Natural killer cell (primary cell): Measurements from ENCODE around the gene MRM2. TPM values are rescaled to one million over a fixed set of nuclear protein-coding genes. Genes with fewer than 3 reads are reported as not detected.

ENCODE experiments used
- ATAC-seq, 3 donors: fragments of 150-1000 bp in 2 of 3; fragments of 200-7000 bp in 1 of 3; cut with Tn5 transposase; 1 replicate in 1 of 3; 2 replicates in 2 of 3; pipeline ENCODE4 v1.10.0; 2021; ENCODE audit warnings: mild to moderate bottlenecking in 2 of 3, moderate library complexity in 2 of 3
- DNase-seq, 2 donors: peaks; one replicate each; pipeline versions ENCODE4 v3.0.0 to v3.0.0-alpha.2; 2013 to 2021; ENCODE audit warnings: mixed read lengths in 1 of 2
- H3K27ac ChIP-seq: one replicate; pipeline ENCODE4 v1.5.1; 2013; ENCODE audit warnings: mild to moderate bottlenecking, low read length
- H3K27me3 ChIP-seq: one replicate; pipeline ENCODE4 v1.6.1; 2013; ENCODE audit warnings: low read length; ENCODE audit not compliant: control insufficient read depth, insufficient read depth
- H3K36me3 ChIP-seq: one replicate; pipeline ENCODE4 v1.6.1; 2013; ENCODE audit warnings: low read length; ENCODE audit not compliant: control insufficient read depth, insufficient read depth
- H3K4me1 ChIP-seq: one replicate; pipeline ENCODE4 v1.6.1; 2013; ENCODE audit warnings: low read length; ENCODE audit not compliant: control insufficient read depth, insufficient read depth
- H3K4me3 ChIP-seq: one replicate; pipeline ENCODE4 v1.5.1; 2013; ENCODE audit warnings: low read length
- H3K9me3 ChIP-seq: one replicate; pipeline ENCODE4 v1.6.1; 2013; ENCODE audit warnings: low read length; ENCODE audit not compliant: control insufficient read depth, insufficient read depth
- H3K27ac Mint-ChIP-seq, 2 donors: one replicate each; pipeline ENCODE4 v1.8.0; 2022; ENCODE audit warnings: mild to moderate bottlenecking in 2 of 2, mixed read lengths in 2 of 2, moderate library complexity in 1 of 2
- H3K27me3 Mint-ChIP-seq, 2 donors: one replicate each; pipeline ENCODE4 v1.8.0; 2022; ENCODE audit warnings: low read depth in 2 of 2, mixed read lengths in 2 of 2
- H3K36me3 Mint-ChIP-seq: one replicate; pipeline ENCODE4 v1.8.0; 2022; ENCODE audit warnings: mixed read lengths
- H3K4me1 Mint-ChIP-seq, 2 donors: one replicate each; pipeline ENCODE4 v1.8.0; 2022; ENCODE audit warnings: mixed read lengths in 2 of 2
- H3K4me3 Mint-ChIP-seq: one replicate; pipeline ENCODE4 v1.8.0; 2022; ENCODE audit warnings: mild to moderate bottlenecking, moderate library complexity, mixed read lengths
- H3K9me3 Mint-ChIP-seq, 2 donors: one replicate each; pipeline ENCODE4 v1.8.0; 2022; ENCODE audit warnings: mixed read lengths in 2 of 2
- CTCF ChIP-seq: fragments of 200-600 bp; IDR thresholded peaks from one replicate; pipeline ENCODE4 v1.8.0; 2022; ENCODE audit warnings: antibody characterized with exemption
- WGBS: methylation state at CpG from one replicate; pipeline ENCODE4 v1.1.7; 2013; ENCODE audit warnings: missing lambda C conversion rate; ENCODE audit not compliant: insufficient coverage; 5-methylcytosine and 5-hydroxymethylcytosine counted together
- intact Hi-C: fragments of 100-400 bp; cut with micrococcal nuclease; formaldehyde crosslinking; loops from one replicate; pipeline ENCODE4 v1.14.2; 2022
- total RNA-seq, 4 donors: library from RNA; stranded (reverse); fragments of 120-200 nt in 1 of 4; gene quantifications; one replicate each; pipeline versions ENCODE4 v1.2.3 to v1.2.4, GENCODE V29; 2013 to 2022

MRM2 gene
- total RNA-seq, 3 donors from 2014 or later (not counting 1 experiment from before 2014, with no cell fraction given): 7.9 to 12.0 (median 10.0) TPM

GRCh38 chr7:2253525-2254244, 11.7 kb upstream of the MRM2 start:
- 96% methylated on average over 32 of the region's 32 CpGs for WGBS
- no peaks in the 10 kb centered on the region for H3K36me3 Mint-ChIP-seq

GRCh38 chr7:2253021-2253420, 11.0 kb upstream of the MRM2 start:
- Histone ChIP-seq H3K27ac (no peak overlapping the region), H3K4me1 (peaks cover 48% of the 10 kb centered on the region), H3K36me3 (no peaks in the 10 kb centered on the region), H3K27me3 (no peaks in the 10 kb centered on the region), H3K4me3 (no peak overlapping the region), H3K9me3 (no peaks in the 10 kb centered on the region)
- peaks cover 12 to 24% of the 10 kb centered on the region in 2 donors for H3K4me1 Mint-ChIP-seq
- H3K4me3 Mint-ChIP-seq: no peak overlapping the region
- no peaks in the 10 kb centered on the region for H3K27me3 Mint-ChIP-seq
- no peak for TF ChIP-seq CTCF
- no peak for ATAC-seq
- 95% methylated on average over 9 of the region's 9 CpGs for WGBS
- no peak for DNase-seq
- H3K9me3 Mint-ChIP-seq: no peaks in the 10 kb centered on the region
- H3K27ac Mint-ChIP-seq: peak overlapping the region in 1 of 2 donors; percentile 73
- intact Hi-C loops: no loop called here
- H3K36me3 Mint-ChIP-seq: no peaks in the 10 kb centered on the region

More at GRCh38 chr7:2253525-2254244, 11.7 kb upstream of the MRM2 start:
- DNase-seq (no peak), ATAC-seq (no peak)
- Mint-ChIP-seq H3K4me1 (peaks cover 7 to 24% of the 10 kb centered on the region in 2 donors), H3K27me3 (no peaks in the 10 kb centered on the region), H3K4me3 (no peak overlapping the region), H3K9me3 (no peaks in the 10 kb centered on the region), H3K27ac (no peak overlapping the region)
- no peaks in the 10 kb centered on the region for H3K36me3 ChIP-seq
- H3K9me3 ChIP-seq: no peaks in the 10 kb centered on the region
- peaks cover 46% of the 10 kb centered on the region for H3K4me1 ChIP-seq
- no peak overlapping the region for H3K27ac ChIP-seq
- intact Hi-C loops: no loop called here
- H3K27me3 ChIP-seq: no peaks in the 10 kb centered on the region
- no peak for TF ChIP-seq CTCF
- H3K4me3 ChIP-seq: no peak overlapping the region

GRCh38 chr7:2251841-2252771, 10.1 kb upstream of the MRM2 start:
- Histone ChIP-seq H3K36me3 (no peaks in the 10 kb centered on the region), H3K4me3 (no peak overlapping the region), H3K27ac (no peak overlapping the region), H3K4me1 (peaks cover 57% of the 10 kb centered on the region), H3K27me3 (no peaks in the 10 kb centered on the region), H3K9me3 (no peaks in the 10 kb centered on the region)
- DNase-seq: peak in 1 of 2 donors; percentile 32
- Mint-ChIP-seq H3K36me3 (no peaks in the 10 kb centered on the region), H3K4me3 (no peak overlapping the region), H3K27ac (peak overlapping the region in 1 of 2 donors; percentile 73), H3K27me3 (no peaks in the 10 kb centered on the region), H3K9me3 (no peaks in the 10 kb centered on the region), H3K4me1 (peaks cover 15 to 26% of the 10 kb centered on the region in 2 donors)
- intact Hi-C loops: no loop called here
- peak; percentile 66 to 89 (median 87) for ATAC-seq
- WGBS: 70% methylated on average over 24 of the region's 24 CpGs
- TF ChIP-seq CTCF: no peak
